SK-N-SH treated with all-trans-retinoic acid at 6 μM for 48 hours (cell line): ENCODE data around the gene KIF2C.

Experiments
- ARNTL ChIP-seq: fragments of 450-650 bp; formaldehyde crosslinking; IDR thresholded peaks from 2 replicates; pipeline ENCODE4 v1.5.0; 2020; ENCODE audit warnings: low read depth, mild to moderate bottlenecking, moderate library complexity, borderline replicate concordance
- BACH2 ChIP-seq: fragments of 250-450 bp; sonication (Bioruptor Pico); IDR thresholded peaks from 2 replicates; pipeline ENCODE4 v1.9.0; 2021; ENCODE audit warnings: mild to moderate bottlenecking, borderline replicate concordance
- CSDC2 ChIP-seq: fragments of 250-450 bp; sonication (Bioruptor Pico); IDR thresholded peaks from 2 replicates; pipeline ENCODE4 v1.5.0; 2020; ENCODE audit warnings: mild to moderate bottlenecking, moderate library complexity
- ESRRG ChIP-seq: fragments of 250-450 bp; sonication (Bioruptor Pico); IDR thresholded peaks from 2 replicates; pipeline ENCODE4 v1.6.1; 2021; ENCODE audit warnings: mild to moderate bottlenecking
- GLIS3 ChIP-seq: fragments of 250-450 bp; sonication (Bioruptor Pico); IDR thresholded peaks from 2 replicates; pipeline ENCODE4 v1.5.0; 2020; ENCODE audit warnings: mild to moderate bottlenecking, moderate library complexity
- ISL1 ChIP-seq: fragments of 250-450 bp; sonication (Bioruptor Pico); IDR thresholded peaks from 2 replicates; pipeline ENCODE4 v2.1.2; 2022; ENCODE audit warnings: mild to moderate bottlenecking, moderate library complexity
- RARB ChIP-seq: fragments of 250-450 bp; sonication (Bioruptor Pico); IDR thresholded peaks from 2 replicates; pipeline ENCODE4 v1.8.0; 2021; ENCODE audit warnings: mild to moderate bottlenecking, moderate library complexity
- TOX ChIP-seq: fragments of 250-450 bp; sonication (Bioruptor Pico); IDR thresholded peaks from 2 replicates; pipeline ENCODE4 v1.8.0; 2021; ENCODE audit warnings: mild to moderate bottlenecking, moderate library complexity, borderline replicate concordance
- ZFP30 ChIP-seq: fragments of 450-650 bp; formaldehyde crosslinking; IDR thresholded peaks from 2 replicates; pipeline ENCODE4 v1.5.0; 2022; ENCODE audit warnings: mild to moderate bottlenecking, moderate library complexity
- ZNF565 ChIP-seq: fragments of 450-650 bp; formaldehyde crosslinking; conservative IDR thresholded peaks from 2 replicates; pipeline ENCODE4 v1.5.0; 2020; ENCODE audit warnings: low read depth, mild to moderate bottlenecking, moderate library complexity
- ZNF70 ChIP-seq: fragments of 450-650 bp; formaldehyde crosslinking; IDR thresholded peaks from 2 replicates; pipeline ENCODE4 v1.5.0; 2020; ENCODE audit warnings: mild to moderate bottlenecking, moderate library complexity
- TF ChIP-seq, protein P1 (sequence below): fragments of 250-450 bp; sonication (Bioruptor Pico); IDR thresholded peaks from 2 replicates; pipeline ENCODE4 v1.5.0; 2020; ENCODE audit warnings: mild to moderate bottlenecking, moderate library complexity
- TF ChIP-seq, protein P2 (sequence below): fragments of 250-450 bp; sonication (Bioruptor Pico); IDR thresholded peaks from 2 replicates; pipeline ENCODE4 v1.5.1; 2020; ENCODE audit warnings: low read depth, mild to moderate bottlenecking, moderate library complexity
- TF ChIP-seq, protein P3 (sequence below): fragments of 250-450 bp; sonication (Bioruptor Pico); IDR thresholded peaks from 2 replicates; pipeline ENCODE4 v1.8.0; 2020; ENCODE audit warnings: mild to moderate bottlenecking, moderate library complexity, borderline replicate concordance

DNA sequence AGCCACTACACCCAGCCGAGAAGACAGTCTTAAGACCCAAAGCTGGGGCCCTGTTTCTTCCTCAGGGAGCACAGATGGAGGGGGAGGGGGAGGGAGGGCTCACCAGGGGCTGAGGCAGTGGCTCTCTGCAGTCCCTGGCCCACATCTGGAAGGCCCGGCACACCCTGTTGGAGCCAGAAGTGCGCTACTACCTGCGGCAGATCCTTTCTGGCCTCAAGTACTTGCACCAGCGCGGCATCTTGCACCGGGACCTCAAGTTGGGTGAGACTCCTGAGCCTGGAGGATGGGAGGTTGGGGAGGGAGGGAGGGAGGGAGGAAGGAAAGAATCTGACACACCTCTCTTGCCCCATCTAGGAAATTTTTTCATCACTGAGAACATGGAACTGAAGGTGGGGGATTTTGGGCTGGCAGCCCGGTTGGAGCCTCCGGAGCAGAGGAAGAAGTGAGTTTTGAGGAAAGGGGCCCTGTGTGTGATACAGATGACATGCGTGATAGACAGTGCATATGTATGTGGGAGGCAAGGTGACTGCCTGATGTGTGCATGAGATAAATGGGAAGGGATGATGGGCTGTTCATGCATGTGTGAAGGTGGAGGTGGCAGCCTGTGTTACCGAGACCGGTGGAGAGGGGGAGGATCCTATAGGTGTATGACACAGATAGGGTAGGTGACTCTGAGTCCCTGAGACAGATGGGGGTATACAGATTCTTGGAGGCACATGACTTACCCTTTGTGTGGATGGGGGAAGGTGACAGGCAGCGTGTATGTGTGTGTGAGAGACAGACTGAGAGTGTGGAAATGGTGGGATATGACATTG lies 62.1 kb downstream of the KIF2C start:
- TF ChIP-seq ESRRG (CRISPR knock-in tag) (no peak), ZFP30 (CRISPR knock-in tag) (no peak), ZNF70 (CRISPR knock-in tag) (no peak), GLIS3 (no peak), CSDC2 (CRISPR knock-in tag) (no peak), ISL1 (no peak), ZNF565 (CRISPR knock-in tag) (no peak), ARNTL (CRISPR knock-in tag) (no peak), RARB (CRISPR knock-in tag) (no peak), TOX (CRISPR knock-in tag) (no peak), BACH2 (CRISPR knock-in tag) (no peak)
- TF ChIP-seq, protein P1, sequence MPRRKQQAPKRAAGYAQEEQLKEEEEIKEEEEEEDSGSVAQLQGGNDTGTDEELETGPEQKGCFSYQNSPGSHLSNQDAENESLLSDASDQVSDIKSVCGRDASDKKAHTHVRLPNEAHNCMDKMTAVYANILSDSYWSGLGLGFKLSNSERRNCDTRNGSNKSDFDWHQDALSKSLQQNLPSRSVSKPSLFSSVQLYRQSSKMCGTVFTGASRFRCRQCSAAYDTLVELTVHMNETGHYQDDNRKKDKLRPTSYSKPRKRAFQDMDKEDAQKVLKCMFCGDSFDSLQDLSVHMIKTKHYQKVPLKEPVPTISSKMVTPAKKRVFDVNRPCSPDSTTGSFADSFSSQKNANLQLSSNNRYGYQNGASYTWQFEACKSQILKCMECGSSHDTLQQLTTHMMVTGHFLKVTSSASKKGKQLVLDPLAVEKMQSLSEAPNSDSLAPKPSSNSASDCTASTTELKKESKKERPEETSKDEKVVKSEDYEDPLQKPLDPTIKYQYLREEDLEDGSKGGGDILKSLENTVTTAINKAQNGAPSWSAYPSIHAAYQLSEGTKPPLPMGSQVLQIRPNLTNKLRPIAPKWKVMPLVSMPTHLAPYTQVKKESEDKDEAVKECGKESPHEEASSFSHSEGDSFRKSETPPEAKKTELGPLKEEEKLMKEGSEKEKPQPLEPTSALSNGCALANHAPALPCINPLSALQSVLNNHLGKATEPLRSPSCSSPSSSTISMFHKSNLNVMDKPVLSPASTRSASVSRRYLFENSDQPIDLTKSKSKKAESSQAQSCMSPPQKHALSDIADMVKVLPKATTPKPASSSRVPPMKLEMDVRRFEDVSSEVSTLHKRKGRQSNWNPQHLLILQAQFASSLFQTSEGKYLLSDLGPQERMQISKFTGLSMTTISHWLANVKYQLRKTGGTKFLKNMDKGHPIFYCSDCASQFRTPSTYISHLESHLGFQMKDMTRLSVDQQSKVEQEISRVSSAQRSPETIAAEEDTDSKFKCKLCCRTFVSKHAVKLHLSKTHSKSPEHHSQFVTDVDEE (CRISPR knock-in tag): no peak
- TF ChIP-seq, protein P2, sequence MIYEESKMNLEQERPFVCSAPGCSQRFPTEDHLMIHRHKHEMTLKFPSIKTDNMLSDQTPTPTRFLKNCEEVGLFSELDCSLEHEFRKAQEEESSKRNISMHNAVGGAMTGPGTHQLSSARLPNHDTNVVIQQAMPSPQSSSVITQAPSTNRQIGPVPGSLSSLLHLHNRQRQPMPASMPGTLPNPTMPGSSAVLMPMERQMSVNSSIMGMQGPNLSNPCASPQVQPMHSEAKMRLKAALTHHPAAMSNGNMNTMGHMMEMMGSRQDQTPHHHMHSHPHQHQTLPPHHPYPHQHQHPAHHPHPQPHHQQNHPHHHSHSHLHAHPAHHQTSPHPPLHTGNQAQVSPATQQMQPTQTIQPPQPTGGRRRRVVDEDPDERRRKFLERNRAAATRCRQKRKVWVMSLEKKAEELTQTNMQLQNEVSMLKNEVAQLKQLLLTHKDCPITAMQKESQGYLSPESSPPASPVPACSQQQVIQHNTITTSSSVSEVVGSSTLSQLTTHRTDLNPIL (CRISPR knock-in tag): no peak
- TF ChIP-seq, protein P3, sequence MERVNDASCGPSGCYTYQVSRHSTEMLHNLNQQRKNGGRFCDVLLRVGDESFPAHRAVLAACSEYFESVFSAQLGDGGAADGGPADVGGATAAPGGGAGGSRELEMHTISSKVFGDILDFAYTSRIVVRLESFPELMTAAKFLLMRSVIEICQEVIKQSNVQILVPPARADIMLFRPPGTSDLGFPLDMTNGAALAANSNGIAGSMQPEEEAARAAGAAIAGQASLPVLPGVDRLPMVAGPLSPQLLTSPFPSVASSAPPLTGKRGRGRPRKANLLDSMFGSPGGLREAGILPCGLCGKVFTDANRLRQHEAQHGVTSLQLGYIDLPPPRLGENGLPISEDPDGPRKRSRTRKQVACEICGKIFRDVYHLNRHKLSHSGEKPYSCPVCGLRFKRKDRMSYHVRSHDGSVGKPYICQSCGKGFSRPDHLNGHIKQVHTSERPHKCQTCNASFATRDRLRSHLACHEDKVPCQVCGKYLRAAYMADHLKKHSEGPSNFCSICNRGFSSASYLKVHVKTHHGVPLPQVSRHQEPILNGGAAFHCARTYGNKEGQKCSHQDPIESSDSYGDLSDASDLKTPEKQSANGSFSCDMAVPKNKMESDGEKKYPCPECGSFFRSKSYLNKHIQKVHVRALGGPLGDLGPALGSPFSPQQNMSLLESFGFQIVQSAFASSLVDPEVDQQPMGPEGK (CRISPR knock-in tag): no peak
